GM19372 (cell line): Measurements from ENCODE around the gene INPP4B.
A peak's percentile ranks its signal among the peaks of the same experiment; 100 is the strongest.

ENCODE experiments used
- ATAC-seq: cut with Tn5 transposase; IDR thresholded peaks from one replicate; pipeline ENCODE4 v1.9.1; 2021; ENCODE audit warnings: mild to moderate bottlenecking, low read depth, moderate library complexity; ENCODE audit not compliant: unreplicated experiment

Gene INPP4B

DNA sequence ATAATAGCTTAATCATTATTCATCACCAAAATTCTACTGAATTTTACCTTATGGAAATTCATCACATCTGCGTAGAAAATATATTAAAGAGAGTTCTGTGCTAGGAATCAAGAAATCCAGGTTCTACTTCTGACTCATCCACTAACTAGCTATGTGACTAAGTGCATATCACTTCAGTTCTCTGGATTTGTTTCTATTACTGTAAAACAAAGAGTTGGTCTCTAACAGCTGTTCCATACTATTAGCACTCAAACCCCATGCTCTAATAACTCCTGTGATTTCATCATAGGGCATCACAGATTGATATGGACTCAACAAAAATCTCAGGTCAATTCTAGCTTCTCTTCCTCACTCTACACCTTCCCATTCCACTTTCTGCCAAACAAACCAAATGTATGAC, 572.0 kb downstream of the INPP4B start:
- no peak for ATAC-seq

- no peak for ATAC-seq
Measured at GRCh38 chr4:142272452-142272851, 573.6 kb downstream of the INPP4B start.

GRCh38 chr4:142271832-142272231, 574.3 kb downstream of the INPP4B start:
- ATAC-seq = no peak

DNA sequence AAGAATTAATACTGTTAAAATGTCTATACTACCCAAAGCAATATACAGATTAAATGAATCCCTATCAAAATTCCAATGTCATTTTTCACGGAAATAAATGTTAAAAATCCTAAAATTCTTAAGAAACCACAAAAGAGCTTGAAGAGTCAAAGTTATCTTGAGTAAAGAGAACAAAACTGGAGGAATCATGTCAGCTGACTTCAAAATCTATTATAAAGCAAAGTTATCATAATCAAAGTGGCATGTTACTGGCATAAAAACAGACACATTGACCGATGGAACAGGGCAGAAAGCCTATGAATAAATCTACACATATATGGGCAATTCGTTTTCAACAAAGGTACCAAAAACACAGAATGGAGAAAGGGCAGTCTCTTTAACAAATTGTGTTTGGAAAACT, 579.0 kb downstream of the INPP4B start:
- ATAC-seq = no peak

GRCh38 chr4:142265946-142266345, 580.2 kb downstream of the INPP4B start:
- no peak for ATAC-seq

DNA sequence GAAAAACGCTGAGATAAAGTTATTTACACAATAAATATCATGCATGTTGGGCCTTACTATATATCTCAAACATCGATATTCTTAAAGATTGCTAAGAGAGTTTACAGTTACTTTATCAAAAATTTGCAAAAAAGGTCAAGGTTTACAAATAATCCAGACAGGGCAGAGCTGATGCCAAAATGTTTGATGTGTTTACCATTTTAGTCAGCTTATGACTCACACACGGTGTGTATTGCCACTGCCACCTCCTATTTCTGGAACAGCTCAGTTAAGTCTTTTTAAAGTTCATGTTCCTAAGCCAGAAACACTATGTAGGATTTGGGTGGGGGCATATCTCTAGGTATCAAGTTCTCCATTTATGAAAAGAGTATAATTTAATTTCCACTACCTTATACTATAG, 580.6 kb downstream of the INPP4B start:
- ATAC-seq = no peak

DNA sequence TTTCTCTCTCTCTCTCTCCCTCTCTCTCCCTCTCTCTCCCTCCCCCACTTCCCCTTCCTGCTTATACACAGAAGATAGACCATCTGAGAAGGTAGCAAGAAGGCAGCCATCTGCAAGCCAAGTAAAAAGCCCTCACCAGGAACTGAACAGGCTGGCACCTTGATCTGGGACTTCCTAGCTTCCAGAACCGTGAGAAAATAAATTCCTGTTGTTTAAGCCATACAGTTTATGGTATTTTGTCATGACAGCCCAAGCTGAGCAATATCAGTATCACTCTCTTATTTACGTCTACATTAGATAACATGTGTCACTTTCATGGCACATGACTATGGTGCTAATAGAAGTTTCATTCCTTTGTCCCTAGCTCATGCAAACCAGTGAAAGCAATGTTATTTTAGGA, 581.1 kb downstream of the INPP4B start:
- no peak for ATAC-seq

GRCh38 chr4:142262956-142263355, 583.1 kb downstream of the INPP4B start:
- no peak for ATAC-seq

DNA sequence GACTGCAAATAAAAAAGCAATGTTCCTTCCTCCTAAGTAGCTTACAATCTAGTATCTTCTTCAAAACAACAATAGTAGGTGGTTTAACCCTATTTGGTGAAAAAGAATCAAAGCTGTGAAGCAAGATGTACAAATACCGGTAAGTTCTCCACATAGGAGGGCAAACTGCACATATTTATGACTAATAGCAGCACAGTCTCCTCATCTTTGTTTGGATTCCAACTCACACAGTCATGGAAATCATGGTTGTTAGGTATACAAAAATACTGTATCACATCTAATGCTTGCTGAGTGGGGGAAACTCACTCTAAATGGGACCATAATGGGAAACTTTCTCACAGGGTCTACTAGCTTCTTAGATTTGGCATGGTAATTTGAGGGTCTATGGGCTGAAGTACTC, 597.2 kb downstream of the INPP4B start:
- no peak for ATAC-seq

DNA sequence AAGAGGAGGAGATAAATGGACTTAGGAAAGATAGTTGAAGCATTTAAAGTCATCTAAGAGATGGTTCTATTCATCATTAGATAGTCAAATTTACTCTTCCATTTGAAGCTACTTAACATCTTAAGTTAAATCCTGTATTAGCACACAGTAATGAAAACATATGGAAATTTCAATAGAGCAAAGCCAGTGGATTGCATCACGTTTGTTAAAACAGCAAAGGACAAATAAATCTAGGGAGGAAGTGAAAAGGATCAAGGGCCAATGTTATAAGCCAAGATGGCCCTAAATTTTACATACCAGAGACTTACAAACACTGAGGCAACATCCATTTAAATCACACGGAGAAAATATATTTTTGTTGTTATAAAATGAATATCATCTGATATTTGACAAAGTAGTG, 602.8 kb downstream of the INPP4B start:
- no peak for ATAC-seq

- ATAC-seq = no peak
Measured at GRCh38 chr4:142242156-142242555, 603.9 kb downstream of the INPP4B start.

DNA sequence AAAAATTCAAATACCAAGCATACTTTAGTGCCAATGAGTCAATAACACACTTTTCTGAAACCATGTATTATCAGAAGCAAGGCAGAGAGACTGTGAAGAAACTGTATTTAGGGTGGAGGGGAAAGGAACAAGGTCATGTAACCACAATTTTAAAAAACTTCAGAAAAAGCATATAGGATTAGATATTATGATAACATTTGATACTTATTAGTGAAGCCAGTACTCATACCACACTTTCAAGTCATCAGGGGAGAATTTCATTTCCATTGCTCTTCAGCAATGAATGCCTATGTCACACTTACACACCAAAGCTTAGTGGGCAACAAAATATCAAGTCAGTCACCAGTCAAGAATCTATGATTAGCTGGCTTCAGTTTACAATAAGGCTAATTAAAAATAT, 607.5 kb downstream of the INPP4B start:
- no peak for ATAC-seq

GRCh38 chr4:142236268-142236667, 609.8 kb downstream of the INPP4B start:
- no peak for ATAC-seq

- ATAC-seq = no peak
Measured at GRCh38 chr4:142231787-142232186, 614.3 kb downstream of the INPP4B start.

DNA sequence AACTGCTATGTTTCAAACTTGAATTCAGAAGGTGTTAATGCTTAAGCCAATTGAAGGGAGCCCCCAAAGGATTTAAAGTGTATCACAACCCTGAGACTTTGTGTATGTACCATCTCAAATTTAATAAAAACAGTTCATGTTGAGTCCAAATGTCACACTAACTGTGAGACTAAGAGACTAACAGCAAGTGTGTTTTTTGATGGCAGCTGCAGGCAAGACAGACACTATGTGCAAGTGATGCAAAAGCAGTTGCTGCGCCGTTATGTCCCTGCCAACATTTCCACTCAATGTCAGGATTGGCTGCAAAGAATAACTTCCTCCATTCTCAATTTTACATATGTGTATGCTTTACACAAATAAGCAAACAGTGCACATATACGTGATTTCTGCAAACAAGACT, 615.1 kb downstream of the INPP4B start:
- no peak for ATAC-seq

- ATAC-seq = no peak
Measured at GRCh38 chr4:142226014-142226413, 620.1 kb downstream of the INPP4B start.

GRCh38 chr4:142222127-142222526, 624.0 kb downstream of the INPP4B start:
- ATAC-seq = no peak

DNA sequence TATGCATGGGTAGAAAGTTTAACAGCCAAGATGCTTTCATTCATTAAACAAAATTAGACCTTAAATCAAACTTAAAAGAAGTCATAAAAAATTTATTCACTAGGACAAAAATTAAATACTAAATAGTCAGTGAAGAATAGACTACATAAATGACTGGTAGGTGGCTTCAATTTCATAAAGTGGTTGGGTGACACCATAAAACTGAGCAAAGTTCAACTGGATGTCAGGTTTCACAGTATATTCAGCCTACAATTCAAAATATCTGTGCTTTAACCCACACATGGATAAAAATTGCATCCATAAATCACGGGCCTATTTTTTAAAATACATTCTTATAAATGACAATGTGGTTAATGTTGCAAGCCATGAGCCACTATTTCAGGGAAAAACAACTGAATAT, 627.4 kb downstream of the INPP4B start:
- ATAC-seq = no peak

- ATAC-seq = no peak
Measured at GRCh38 chr4:142211444-142211843, 634.7 kb downstream of the INPP4B start.

DNA sequence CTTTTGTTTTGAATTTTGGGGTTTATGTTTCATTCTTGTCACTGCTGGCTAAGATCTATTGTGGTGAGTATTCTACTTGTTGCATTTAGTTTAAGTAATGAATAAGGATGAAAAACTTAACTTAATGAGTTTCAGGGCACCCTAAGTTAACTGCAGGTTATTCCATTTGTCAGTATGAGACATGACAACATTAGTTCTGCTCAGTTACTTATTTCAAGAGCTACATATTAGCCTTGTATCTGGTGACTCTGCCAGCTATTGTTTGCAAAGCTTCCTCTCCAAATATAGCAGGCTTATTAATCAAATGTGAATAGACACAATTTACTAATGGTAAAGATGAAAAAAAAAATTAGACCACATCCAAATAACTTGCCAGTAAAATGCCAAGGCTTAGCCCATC, 642.6 kb downstream of the INPP4B start:
- ATAC-seq = no peak

DNA sequence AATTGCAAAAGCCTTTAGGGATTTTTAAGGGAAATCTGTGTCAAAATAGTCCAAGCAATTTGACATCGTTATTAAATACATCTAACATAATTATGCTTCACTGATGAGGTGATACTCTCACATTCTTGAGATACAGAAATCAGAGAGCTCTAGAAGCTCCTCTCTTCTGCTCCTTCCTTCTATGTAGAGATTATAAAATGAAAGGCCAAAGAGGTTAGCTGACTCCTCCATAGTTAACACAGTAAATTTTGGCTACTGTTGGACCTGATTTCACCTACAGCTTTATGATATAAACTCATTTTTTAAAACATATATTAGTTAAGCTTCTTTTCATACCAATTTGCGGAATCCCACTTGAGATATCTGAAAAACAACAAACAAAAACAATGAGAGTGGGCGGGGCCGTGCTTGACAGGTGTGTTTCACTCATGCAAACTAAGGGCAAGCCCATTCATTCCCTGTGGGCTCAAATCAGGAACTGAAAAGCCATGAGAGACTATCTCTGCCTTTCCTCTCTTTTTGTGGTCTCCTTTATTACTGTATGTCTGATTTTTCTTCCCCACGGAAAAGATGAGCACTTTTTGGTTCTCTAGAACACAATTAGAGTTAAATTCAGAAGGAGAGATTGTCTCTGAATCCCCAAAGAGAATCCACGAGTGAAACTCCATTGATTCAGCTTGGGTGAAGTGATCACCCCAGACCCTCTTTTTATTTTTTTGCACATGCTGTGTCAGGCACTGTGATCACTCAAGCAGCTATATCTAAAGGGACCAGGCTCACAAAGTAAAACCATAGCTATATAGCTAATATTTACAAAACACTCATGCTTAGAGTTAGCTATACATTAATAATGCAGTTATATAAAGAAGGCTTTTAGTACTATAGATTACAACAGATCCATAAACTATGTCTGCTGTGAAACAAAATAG, 643.4 kb downstream of the INPP4B start:
- ATAC-seq = peak; percentile 55

- no peak for ATAC-seq
Measured at GRCh38 chr4:142201041-142201440, 645.1 kb downstream of the INPP4B start.
